Sigmoid colon (tissue), 4 donors: ENCODE data around the gene PWP2.
"Not testable (repeated sequence)": the region's sequence is repeated elsewhere in the genome, so short reads cannot be mapped to it uniquely, and the experiment has no call there.

Experiments used
- POLR2A ChIP-seq, 2 donors: fragments of 450-650 bp; IDR thresholded peaks; one replicate each; pipeline ENCODE4 v1.6.1; 2016; ENCODE audit warnings: antibody characterized with exemption in 2 of 2, mild to moderate bottlenecking in 2 of 2, moderate library complexity in 2 of 2
- POLR2AphosphoS5 ChIP-seq, 4 donors: sonication (generic); formaldehyde crosslinking; IDR thresholded peaks; one replicate each; pipeline ENCODE4 v1.6.1; 2017; ENCODE audit warnings: antibody characterized with exemption in 4 of 4
- TF ChIP-seq, protein P1 (sequence below), 4 experiments: fragments of 450-650 bp in 3 of 4; fragments of 200-600 bp in 1 of 4; IDR thresholded peaks; one replicate each; pipeline ENCODE4 v1.5.1; 2016 to 2019; ENCODE audit warnings: antibody characterized with exemption in 4 of 4, mild to moderate bottlenecking in 3 of 4, moderate library complexity in 2 of 4

DNA sequence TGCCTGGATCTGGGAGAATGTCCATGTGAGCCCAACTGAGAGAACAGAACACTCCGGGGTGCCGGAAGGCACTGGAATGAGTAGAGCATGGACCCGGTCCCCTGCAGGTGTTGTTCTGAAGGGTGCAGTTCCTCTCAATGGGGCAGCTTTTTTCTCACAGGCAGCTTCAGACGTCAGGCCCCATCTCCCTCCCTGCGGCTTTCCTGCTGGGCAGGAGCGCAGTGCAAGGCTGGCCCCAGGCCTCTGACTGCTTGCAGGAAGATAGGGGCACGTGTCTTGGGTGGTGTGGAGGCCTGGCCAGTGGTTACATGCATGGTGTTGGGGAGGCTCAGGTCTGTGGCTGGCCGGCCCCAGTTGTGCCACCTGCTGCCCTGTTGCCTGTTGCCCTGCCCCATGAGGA lies 36.8 kb downstream of the PWP2 start:
- TF ChIP-seq, protein P1, sequence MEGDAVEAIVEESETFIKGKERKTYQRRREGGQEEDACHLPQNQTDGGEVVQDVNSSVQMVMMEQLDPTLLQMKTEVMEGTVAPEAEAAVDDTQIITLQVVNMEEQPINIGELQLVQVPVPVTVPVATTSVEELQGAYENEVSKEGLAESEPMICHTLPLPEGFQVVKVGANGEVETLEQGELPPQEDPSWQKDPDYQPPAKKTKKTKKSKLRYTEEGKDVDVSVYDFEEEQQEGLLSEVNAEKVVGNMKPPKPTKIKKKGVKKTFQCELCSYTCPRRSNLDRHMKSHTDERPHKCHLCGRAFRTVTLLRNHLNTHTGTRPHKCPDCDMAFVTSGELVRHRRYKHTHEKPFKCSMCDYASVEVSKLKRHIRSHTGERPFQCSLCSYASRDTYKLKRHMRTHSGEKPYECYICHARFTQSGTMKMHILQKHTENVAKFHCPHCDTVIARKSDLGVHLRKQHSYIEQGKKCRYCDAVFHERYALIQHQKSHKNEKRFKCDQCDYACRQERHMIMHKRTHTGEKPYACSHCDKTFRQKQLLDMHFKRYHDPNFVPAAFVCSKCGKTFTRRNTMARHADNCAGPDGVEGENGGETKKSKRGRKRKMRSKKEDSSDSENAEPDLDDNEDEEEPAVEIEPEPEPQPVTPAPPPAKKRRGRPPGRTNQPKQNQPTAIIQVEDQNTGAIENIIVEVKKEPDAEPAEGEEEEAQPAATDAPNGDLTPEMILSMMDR (IDR thresholded peaks at IDR 0.05): not testable (repeated sequence)
- not testable (repeated sequence) for TF ChIP-seq POLR2A, POLR2AphosphoS5 (IDR thresholded peaks at IDR 0.05)
